HG03469 (cell line): ENCODE measurements around the gene KICS2.
"Not testable (repeated sequence)": the region's sequence is repeated elsewhere in the genome, so short reads cannot be mapped to it uniquely, and the experiment has no call there.

ENCODE experiments used
- ATAC-seq: cut with Tn5 transposase; IDR thresholded peaks from one replicate; pipeline ENCODE4 v1.9.1; 2021; ENCODE audit warnings: mild to moderate bottlenecking, moderate library complexity, moderate number of reproducible peaks; ENCODE audit not compliant: unreplicated experiment

Gene KICS2

GRCh38 chr12:64217643-64218042, 4.5 kb downstream of the KICS2 start:
- ATAC-seq, result not testable (repeated sequence)

- no peak for ATAC-seq
Measured at GRCh38 chr12:64216239-64216638, 5.9 kb downstream of the KICS2 start.

DNA sequence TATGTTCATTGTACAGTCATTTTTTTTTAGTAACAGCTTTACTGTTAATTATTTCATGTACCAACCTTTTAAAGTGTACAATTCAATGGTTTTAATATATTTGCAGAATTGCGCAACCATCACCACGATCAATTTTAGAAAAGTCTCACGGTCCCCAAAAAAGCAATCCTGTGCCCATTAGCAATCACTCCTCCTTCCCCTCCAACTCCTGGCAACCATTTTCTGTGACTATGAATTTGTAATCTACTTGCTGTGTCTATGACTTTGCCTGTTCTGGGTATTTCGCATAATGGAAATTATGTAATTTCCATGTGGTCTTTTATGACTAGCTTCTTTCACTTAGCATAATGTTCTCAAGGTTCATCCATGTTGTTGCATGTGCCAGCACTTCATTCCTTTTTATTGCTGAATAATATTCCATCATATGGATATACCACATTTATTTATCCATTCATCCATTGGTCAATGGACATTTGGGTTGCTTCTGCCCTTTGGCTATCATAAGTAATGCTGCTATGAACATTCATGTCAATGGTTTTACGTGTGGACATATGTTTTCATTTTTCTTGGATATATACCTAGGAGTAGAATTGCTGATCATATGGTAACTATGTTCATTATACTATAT, 9.9 kb downstream of the KICS2 start:
- ATAC-seq, result no peak

DNA sequence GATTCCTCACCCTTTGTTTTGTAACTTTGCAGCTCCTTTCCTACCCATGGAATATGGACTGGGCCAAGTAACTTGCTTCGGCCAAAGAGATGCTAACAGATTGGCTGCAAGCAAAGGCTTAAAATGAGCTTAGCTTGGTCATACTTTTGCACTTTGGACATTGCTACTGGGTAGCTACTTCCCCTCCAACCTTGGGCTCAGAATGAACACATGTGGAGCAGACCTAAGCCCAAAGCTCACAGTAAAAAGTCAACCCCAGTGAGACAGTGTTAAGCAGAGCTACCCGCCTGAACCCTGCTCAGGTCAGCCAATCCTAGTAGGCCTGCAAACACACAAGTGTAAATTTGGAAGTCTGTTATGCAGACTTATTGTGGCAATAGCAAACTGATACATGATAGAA, 14.6 kb downstream of the KICS2 start:
- no peak for ATAC-seq

GRCh38 chr12:64205542-64205941, 16.6 kb downstream of the KICS2 start:
- ATAC-seq, result no peak

GRCh38 chr12:64203775-64204174, 18.3 kb downstream of the KICS2 start:
- ATAC-seq, result no peak

GRCh38 chr12:64203036-64203435, 19.1 kb downstream of the KICS2 start:
- ATAC-seq, result no peak

DNA sequence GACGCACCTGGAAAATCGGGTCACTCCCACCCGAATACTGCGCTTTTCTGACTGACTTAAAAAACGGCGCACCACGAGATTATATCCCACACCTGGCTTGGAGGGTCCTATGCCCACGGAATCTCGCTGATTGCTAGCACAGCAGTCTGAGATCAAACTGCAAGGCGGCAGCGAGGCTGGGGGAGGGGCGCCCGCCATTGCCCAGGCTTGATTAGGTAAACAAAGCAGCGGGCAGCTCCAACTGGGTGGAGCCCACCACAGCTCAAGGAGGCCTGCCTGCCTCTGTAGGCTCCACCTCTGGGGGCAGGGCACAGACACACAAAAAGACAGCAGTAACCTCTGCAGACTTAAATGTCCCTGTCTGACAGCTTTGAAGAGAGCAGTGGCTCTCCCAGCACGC, 26.3 kb downstream of the KICS2 start:
- ATAC-seq, result not testable (repeated sequence)

DNA sequence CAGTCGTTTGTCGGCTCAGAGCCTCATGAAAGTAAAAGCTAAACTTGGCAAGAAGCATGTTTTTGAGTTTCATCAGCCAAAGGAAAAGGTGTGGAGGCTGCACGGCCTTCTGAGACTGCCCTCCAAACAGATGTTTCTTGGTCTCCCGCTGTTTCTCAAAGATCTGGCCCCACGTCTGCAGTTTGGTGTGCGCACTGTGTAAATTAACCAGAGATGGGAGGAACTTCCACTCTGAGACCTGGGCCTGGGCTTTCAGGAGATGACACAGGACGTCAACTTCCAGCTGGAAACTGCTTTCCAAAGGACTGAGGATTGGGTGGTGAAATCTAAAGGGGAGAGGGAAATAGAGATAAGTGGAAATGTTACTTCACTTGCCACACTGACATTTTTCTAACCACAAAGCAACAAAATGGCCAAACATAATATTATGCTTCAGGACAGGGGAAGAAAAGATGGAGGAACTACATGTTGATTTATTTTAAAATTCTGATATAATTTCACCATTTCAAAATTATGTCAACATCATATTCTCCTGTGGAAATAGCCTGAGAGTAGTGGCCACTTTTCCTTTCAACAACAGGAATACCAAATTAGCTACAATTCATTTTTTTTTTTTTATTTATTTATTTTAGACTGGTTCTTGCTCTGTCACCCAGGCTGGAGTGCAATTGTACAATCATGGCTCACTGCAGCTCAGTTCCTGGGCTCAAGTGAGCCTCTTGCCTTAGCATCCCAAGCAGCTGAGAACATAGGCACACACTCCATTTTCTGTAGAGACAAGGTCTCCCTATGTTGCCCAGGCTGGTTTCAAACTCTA, 27.6 kb downstream of the KICS2 start:
- no peak for ATAC-seq

GRCh38 chr12:64193931-64194330, 28.2 kb downstream of the KICS2 start:
- ATAC-seq, result no peak

GRCh38 chr12:64192644-64193444, 29.3 kb downstream of the KICS2 start:
- ATAC-seq, result peak; percentile 96

GRCh38 chr12:64190140-64190539, 32.0 kb downstream of the KICS2 start:
- no peak for ATAC-seq

DNA sequence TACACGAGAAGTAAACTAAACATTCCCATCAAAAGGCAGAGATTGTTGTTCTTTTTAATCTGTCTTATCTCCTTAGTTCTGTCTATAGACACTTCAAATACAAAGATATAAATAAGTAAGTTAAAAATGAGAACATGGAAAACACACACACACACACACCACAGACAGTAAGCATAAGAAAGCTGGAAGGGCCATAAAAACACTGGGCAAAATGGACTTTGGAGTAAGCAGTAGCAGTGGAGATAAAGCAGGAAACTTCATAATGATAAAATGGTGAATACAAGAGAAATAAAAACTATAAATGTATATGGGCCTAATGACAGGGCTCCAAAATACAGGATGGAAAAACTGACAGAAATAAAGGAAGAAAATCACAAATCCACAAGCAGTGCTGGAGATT, 32.6 kb downstream of the KICS2 start:
- no peak for ATAC-seq

DNA sequence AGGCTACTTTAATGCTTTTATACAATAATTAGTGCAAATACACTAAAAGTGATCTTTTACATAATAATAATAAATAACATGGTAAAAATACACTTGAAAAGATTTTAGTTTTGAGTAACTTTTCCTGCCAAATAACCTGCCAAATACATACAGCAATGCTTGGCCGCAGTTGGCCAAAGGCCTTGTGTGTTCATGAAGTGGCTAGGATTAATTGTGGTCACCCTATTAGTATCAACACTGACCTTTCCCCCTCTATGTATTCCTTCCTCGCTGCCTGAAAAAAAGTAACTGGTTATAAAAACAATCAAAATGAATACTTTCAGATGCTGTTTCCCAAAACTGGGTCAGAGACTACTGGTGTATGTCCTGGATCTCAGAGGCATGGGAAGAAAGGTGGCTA, 34.3 kb downstream of the KICS2 start:
- ATAC-seq, result no peak

DNA sequence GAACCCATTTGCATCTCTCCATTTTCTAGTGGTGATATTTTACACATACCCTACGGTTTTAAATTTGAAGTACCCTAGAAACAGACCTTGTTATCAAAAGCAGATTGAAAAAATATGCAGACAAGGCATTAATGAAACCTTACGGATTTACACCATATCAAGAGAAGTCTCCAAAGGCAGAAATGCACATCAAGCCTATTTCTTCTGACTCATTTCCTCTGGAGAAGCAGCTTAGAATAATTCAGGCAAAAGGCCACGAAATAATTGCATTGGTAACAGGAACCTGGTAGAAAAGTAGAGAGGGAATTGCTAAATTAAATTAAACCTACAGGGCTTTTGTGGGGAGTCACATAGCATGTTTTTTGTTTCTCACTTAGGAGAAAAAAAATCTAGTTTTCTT, 34.7 kb downstream of the KICS2 start:
- ATAC-seq, result no peak

- peak; percentile 80 for ATAC-seq
Measured at GRCh38 chr12:64186789-64187188, 35.3 kb downstream of the KICS2 start.

GRCh38 chr12:64184216-64184615, 37.9 kb downstream of the KICS2 start:
- ATAC-seq, result no peak

GRCh38 chr12:64181430-64182291, 40.4 kb downstream of the KICS2 start:
- ATAC-seq, result no peak

- no peak for ATAC-seq
Measured at GRCh38 chr12:64180951-64181350, 41.1 kb downstream of the KICS2 start.

- no peak for ATAC-seq
Measured at GRCh38 chr12:64178122-64178521, 44.0 kb downstream of the KICS2 start.

- ATAC-seq, result no peak
Measured at GRCh38 chr12:64177001-64177400, 45.1 kb downstream of the KICS2 start.
